Measurements from ENCODE around the gene ARHGEF38. TPM values are rescaled to one million over a fixed set of nuclear protein-coding genes. Genes with fewer than 3 reads are reported as not detected.
"Not testable (repeated sequence)": the region's sequence is repeated elsewhere in the genome, so short reads cannot be mapped to it uniquely, and the experiment has no call there.

Gene ARHGEF38
- total RNA-seq, 1 experiment from 2014 or later = not detected

GRCh38 chr4:105715692-105716278, 163.4 kb downstream of the ARHGEF38 start:
- Histone ChIP-seq H3K27me3 (replicated peaks; ENCODE audit: insufficient read depth, low read depth, low read length, poor library complexity) (no peaks in the 10 kb centered on the region), H3K36me3 (ENCODE audit: insufficient read depth, low read length, poor library complexity, severe bottlenecking) (peaks cover 12% of the 10 kb centered on the region), H3K9me3 (ENCODE audit: low read depth, low read length, poor library complexity, severe bottlenecking) (no peaks in the 10 kb centered on the region), H3K4me3 (ENCODE audit: low read depth, low read length, poor library complexity, severe bottlenecking) (no peak overlapping the region), H3K27ac (ENCODE audit: low read depth, low read length, poor library complexity, severe bottlenecking) (no peak overlapping the region), H3K4me1 (ENCODE audit: insufficient read depth, low read length, poor library complexity, severe bottlenecking) (peaks cover 31% of the 10 kb centered on the region)
- TF ChIP-seq CTCF (conservative IDR thresholded peaks at IDR 0.05; ENCODE audit: low read depth, low read length) = peak; percentile 64
- TF ChIP-seq EZH2 (IDR thresholded peaks at IDR 0.05; ENCODE audit: borderline replicate concordance, low read depth, low read length, poor library complexity, severe bottlenecking) = no peak
- intact Hi-C loops (cut with micrococcal nuclease; ENCODE audit: unreplicated experiment) = loop anchor here (2.0 to 10.0 kb wide), 2 partner anchors 479 to 569 kb away; partner anchors contain the start of gene TET2
- CTCF ChIA-PET = interaction anchor here (0.7 to 0.8 kb wide), 3 partner anchors 195 to 1719 kb away, joined by 3 to 6 read pairs (median 3); no protein-coding TSS in a partner anchor
- POLR2A ChIA-PET (ENCODE audit: low non-redundant PET) = interaction anchor here (0.8 kb wide), 1 partner anchor 171 kb away, joined by 3 read pairs; no protein-coding TSS in a partner anchor
- no TSS peak for BruUV-seq (replicated peaks)
- DNase-seq (ENCODE audit: low spot score) = peak; percentile 74

GRCh38 chr4:105719204-105719603, 166.8 kb downstream of the ARHGEF38 start:
- no peak for TF ChIP-seq EZH2 (IDR thresholded peaks at IDR 0.05; ENCODE audit: borderline replicate concordance, low read depth, low read length, poor library complexity, severe bottlenecking)
- TF ChIP-seq CTCF (conservative IDR thresholded peaks at IDR 0.05; ENCODE audit: low read depth, low read length) = no peak
- H3K36me3 ChIP-seq (ENCODE audit: insufficient read depth, low read length, poor library complexity, severe bottlenecking) = peaks cover 12% of the 10 kb centered on the region
- no peak overlapping the region for H3K4me3 ChIP-seq (ENCODE audit: low read depth, low read length, poor library complexity, severe bottlenecking)
- ChIA-PET CTCF (no interaction called here), POLR2A (ENCODE audit: low non-redundant PET) (no interaction called here)
- DNase-seq (ENCODE audit: low spot score) = no peak
- intact Hi-C loops (cut with micrococcal nuclease; ENCODE audit: unreplicated experiment) = loop anchor here (10.0 kb wide), 1 partner anchor 476 kb away; no protein-coding TSS in a partner anchor
- no TSS peak for BruUV-seq (replicated peaks)
- no peak overlapping the region for H3K27ac ChIP-seq (ENCODE audit: low read depth, low read length, poor library complexity, severe bottlenecking)
- no peaks in the 10 kb centered on the region for H3K27me3 ChIP-seq (replicated peaks; ENCODE audit: insufficient read depth, low read depth, low read length, poor library complexity)
- no peaks in the 10 kb centered on the region for H3K9me3 ChIP-seq (ENCODE audit: low read depth, low read length, poor library complexity, severe bottlenecking)
- peaks cover 11% of the 10 kb centered on the region for H3K4me1 ChIP-seq (ENCODE audit: insufficient read depth, low read length, poor library complexity, severe bottlenecking)

GRCh38 chr4:105725623-105726022, 173.2 kb downstream of the ARHGEF38 start:
- ChIA-PET CTCF (no interaction called here), POLR2A (ENCODE audit: low non-redundant PET) (no interaction called here)
- BruUV-seq (replicated peaks) = no TSS peak
- TF ChIP-seq EZH2 (IDR thresholded peaks at IDR 0.05; ENCODE audit: borderline replicate concordance, low read depth, low read length, poor library complexity, severe bottlenecking) (no peak), CTCF (conservative IDR thresholded peaks at IDR 0.05; ENCODE audit: low read depth, low read length) (no peak)
- Histone ChIP-seq H3K4me3 (ENCODE audit: low read depth, low read length, poor library complexity, severe bottlenecking) (no peak overlapping the region), H3K9me3 (ENCODE audit: low read depth, low read length, poor library complexity, severe bottlenecking) (peaks cover 6% of the 10 kb centered on the region), H3K27me3 (replicated peaks; ENCODE audit: insufficient read depth, low read depth, low read length, poor library complexity) (no peaks in the 10 kb centered on the region), H3K36me3 (ENCODE audit: insufficient read depth, low read length, poor library complexity, severe bottlenecking) (peaks cover 6% of the 10 kb centered on the region), H3K27ac (ENCODE audit: low read depth, low read length, poor library complexity, severe bottlenecking) (no peak overlapping the region), H3K4me1 (ENCODE audit: insufficient read depth, low read length, poor library complexity, severe bottlenecking) (no peaks in the 10 kb centered on the region)
- intact Hi-C loops (cut with micrococcal nuclease; ENCODE audit: unreplicated experiment) = no loop called here
- DNase-seq (ENCODE audit: low spot score) = no peak

- BruUV-seq (replicated peaks); CTCF ChIA-PET; H3K4me3 ChIP-seq (ENCODE audit: low read depth, low read length, poor library complexity, severe bottlenecking); DNase-seq (ENCODE audit: low spot score); POLR2A ChIA-PET (ENCODE audit: low non-redundant PET); H3K27me3 ChIP-seq (replicated peaks; ENCODE audit: insufficient read depth, low read depth, low read length, poor library complexity); H3K27ac ChIP-seq (ENCODE audit: low read depth, low read length, poor library complexity, severe bottlenecking); H3K9me3 ChIP-seq (ENCODE audit: low read depth, low read length, poor library complexity, severe bottlenecking); H3K36me3 ChIP-seq (ENCODE audit: insufficient read depth, low read length, poor library complexity, severe bottlenecking); H3K4me1 ChIP-seq (ENCODE audit: insufficient read depth, low read length, poor library complexity, severe bottlenecking); intact Hi-C loops (cut with micrococcal nuclease; ENCODE audit: unreplicated experiment): not testable (repeated sequence)
Observed at GRCh38 chr4:105729895-105730294, 177.5 kb downstream of the ARHGEF38 start.
